ENCODE data around the gene MUC4.
"Not testable (repeated sequence)": the region's sequence is repeated elsewhere in the genome, so short reads cannot be mapped to it uniquely, and the experiment has no call there.

MUC4 gene

DNA sequence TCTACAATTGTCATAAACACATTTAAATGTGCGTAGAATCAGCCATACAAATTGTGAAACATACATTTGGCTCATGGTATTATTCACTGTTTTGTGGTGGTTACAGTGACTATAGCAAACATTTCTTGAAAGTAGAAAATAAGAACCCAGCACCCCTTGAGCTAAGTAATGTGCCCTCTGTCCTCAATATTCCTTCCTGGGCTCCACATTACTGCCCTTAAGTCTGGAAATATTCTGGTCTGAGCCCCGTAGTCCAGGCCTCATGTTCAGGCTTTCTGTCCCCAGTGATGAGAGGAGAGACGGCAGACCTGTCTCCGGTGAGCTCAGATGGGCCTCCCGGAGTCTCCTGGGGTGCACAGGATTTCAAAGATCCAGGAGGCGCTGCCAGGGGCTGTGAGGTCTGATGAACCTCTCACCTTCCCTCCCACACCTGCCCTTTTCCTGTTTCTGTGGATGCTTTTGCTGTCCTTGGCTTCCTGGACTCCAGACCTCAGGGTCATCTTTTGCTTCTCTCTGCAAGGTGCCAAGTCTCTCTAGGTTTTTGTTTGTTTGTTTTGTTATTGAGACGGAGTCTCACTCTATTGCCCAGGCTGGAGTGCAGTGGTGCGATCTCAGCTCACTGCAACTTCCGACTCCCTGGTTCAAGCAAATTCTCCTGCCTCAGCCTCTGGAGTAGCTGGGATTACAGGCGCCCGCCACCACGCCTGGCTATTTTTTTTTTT is 99.8 kb downstream of the MUC4 start:
- no peak for DNase-seq

DNA sequence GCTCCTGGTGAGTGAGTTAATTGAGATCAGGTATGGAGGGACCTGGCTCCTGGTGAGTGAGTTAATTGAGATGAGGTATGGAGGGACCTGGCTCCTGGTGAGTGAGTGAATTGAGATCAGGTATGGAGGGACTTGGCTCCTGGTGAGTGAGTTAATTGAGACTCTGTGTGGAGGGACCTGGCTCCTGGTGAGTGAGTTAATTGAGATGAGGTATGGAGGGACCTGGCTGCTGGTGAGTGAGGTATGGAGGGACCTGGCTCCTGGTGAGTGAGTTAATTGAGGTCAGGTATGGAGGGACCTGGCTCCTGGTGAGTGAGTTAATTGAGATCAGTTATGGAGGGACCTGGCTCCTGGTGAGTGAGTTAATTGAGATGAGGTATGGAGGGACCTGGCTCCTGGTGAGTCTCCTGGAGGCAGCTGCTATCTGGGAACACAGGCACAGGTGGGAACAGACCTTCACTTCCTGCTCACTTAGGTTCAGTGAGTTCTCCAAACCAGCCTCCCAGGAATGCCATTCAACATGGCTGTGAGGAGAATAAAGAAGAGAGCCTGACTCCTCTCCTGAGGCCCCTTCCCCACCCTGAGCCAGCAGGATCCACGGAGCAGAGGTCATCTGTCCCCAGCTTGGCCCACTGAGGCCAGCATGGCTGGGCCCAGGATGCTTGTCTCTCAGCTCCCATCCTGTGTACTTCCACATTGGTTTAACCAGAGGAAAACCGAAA is 100.5 kb downstream of the MUC4 start:
- DNase-seq, result not testable (repeated sequence)

DNA sequence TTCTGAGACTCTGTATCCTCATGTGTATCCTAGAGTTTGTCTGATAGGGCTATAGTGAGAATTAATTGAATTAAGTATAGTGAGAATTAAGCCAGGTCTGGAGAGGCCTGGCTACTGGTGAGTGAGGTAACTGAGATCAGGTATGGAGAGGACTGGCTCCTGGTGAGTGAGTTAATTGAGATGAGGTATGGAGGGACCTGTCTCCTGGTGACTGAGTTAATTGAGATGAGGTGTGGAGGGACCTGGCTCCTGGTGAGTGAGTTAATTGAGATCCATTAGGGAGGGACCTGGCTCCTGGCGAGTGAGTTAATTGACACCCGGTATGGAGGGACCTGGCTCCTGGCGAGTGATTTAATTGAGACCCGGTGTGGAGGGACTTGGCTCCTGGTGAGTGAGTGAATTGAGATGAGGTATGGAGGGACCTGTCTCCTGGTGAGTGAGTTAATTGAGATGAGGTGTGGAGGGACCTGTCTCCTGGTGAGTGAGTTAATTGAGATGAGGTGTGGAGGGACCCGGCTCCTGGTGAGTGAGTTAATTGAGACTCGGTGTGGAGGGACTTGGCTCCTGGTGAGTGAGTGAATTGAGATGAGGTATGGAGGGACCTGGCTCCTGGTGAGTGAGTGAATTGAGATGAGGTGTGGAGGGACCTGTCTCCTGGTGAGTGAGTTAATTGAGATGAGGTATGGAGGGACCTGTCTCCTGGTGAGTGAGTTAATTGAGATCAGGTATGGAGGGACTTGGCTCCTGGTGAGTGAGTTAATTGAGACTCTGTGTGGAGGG is 101.4 kb downstream of the MUC4 start:
- not testable (repeated sequence) for DNase-seq

DNA sequence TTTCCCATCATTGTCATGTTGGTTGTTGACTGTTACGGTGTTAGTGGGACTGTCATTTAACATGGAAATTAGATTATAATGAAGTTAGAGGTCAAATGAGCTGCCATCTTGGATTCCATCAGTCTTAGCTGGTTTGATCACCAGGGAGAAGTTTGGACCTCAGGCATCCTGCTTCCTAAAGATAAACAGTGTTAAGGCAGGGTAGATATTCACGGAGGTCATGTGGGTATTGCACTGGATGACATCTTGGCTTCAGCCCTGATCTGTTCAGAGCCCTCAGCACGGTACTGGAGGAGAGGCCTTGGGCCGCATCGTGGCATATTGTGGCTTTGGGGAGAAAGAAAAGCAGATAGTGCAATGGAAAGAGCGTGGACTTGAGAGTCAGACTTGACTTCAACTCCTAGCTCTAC is 102.0 kb downstream of the MUC4 start:
- DNase-seq, result no peak

DNA sequence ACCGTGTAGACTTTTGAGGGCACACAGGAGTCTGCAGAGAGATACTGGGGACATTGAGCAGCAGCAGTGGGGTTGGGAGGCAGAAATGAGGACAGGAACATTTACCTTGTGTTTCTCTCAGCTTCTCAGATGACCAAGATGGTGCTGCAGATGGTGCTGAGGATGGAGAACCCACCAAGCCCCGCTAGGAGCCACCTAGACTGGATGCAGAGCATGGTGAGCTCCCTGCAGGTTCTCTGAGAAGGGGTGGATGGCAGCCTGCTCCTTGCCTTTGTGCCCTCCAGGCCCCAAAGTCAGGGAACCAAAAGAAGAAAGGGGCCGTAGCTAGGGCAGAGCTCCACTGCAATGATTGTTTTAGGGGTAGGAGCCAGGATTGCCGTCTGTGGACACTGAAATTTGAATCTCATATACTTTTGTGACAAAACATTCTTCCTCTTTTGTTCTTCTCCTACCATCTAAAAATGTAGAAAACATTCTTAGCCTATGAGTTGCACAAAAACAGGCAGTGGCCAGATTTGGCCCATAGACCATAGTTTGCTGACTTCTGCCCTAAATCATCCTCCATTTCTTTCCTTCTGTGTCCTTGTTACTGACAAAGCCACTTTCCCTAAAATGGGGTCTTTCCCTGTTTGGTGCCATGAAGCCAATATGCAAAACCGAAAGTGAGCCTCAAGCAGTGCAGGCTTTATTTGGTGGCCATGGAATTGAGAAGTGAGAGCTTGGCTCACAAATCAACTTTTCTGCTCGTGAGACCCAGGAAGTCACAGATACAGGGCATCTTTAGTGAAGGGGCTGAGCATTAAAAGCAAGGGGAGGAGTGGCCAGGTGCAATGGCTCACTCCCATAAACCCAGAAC is 102.9 kb downstream of the MUC4 start:
- no peak for DNase-seq

DNA sequence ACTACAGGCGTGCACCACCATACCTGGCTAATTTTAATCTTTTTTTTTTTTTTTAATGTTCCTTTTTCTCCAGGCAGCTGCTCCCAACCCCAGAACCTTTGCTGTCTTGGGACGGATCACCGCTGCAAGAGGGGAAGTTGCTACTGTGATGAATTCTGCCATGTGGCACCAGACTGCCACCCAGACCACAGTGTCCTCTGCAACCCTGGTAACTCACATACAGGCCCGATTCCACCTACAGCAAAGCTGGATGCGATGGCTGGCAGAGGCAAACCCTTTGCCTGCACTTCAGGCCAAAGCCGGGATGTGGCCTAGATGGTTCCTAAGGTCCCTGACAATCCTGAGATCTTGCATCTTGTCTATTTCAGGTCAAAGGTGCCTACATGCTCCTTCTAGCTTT is 103.7 kb downstream of the MUC4 start:
- DNase-seq, result no peak

DNA sequence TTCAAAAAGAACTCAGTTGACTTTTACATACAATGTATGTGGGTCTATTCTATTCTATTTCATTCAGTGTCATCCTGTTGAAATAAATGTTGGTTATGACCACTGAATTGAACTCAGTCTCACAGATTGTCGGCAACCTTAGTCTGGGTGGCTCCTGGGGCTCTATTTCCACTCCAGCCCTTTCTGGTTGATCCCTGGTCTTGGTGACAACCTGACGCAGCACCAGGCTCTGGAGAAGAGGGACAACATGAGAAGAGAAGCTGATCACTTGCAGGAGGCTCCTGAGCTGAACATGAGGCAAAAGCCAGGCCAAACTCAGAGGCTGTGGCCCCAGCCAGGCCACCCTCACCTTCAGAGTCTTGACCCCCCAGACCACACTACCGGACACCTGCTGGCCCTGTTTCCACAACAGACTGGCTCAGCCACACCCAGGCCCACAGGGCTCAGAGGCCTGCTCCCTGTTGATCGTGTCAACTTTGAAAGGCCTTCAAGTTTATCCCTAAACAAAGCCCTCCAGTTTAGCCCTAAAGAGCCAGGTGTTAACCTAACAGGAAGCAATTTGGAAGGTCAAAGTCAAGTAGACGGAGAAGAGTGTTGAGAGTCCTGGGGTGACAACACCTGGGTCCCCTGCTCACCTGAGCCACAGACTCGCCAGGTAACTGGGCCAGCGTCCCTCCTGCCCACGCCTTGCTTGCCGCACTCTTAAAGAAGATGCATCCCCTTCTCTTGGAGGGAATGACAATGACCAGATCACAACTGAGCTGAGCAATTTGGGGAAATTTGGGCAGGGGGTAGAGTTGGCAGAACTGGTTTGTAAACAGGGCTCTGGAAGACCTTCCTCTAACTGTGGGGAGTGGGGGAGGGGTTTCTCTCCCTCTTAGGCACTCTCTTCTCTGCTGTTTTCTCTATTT is 106.4 kb downstream of the MUC4 start:
- no peak for DNase-seq

DNA sequence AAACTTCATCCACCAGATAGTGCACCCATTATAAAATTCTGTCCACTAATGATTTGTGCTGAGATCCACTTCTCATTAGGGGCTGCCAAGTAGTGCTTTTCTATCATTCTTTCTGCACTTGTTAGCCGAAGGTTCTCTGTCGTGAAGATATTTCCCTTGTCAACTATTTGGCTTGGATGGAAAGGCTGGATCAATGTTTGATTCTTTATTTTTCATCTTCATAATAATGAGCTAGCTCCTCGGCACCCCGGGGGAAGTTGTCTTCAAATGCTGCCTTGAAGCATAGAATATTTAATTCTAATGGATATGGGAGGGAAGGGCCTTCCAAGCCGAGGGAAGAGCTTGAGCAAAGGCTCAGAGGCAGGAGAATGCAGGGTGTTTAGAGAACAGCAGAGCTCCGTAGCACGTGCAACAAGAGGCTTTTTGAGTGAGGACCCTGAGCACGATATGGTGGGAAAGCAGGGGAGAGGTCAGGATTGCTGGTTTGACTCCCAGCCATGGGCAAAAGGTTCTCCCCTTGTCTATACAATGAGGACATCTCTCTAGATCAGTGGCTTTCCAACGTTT is 107.2 kb downstream of the MUC4 start:
- no peak for DNase-seq

DNA sequence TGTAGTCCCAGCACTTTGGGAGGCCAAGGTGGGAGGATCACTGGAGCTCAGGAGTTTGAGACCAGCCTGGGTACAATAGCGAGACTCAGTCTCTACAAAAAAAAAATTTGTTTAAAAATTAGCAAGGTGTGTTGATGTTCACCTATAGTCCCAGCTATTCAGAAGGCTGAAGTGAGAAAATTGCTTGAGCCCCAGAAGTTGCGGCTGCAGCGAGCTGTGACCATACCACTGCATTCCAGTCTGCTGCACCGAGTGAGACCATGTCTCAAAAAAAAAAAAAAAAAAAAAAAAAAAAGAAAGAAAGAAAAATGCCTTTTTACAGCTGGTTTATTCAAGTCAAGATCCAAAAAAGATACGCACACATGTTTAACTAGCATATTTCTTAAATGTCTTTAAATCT is 108.0 kb downstream of the MUC4 start:
- no peak for DNase-seq

DNA sequence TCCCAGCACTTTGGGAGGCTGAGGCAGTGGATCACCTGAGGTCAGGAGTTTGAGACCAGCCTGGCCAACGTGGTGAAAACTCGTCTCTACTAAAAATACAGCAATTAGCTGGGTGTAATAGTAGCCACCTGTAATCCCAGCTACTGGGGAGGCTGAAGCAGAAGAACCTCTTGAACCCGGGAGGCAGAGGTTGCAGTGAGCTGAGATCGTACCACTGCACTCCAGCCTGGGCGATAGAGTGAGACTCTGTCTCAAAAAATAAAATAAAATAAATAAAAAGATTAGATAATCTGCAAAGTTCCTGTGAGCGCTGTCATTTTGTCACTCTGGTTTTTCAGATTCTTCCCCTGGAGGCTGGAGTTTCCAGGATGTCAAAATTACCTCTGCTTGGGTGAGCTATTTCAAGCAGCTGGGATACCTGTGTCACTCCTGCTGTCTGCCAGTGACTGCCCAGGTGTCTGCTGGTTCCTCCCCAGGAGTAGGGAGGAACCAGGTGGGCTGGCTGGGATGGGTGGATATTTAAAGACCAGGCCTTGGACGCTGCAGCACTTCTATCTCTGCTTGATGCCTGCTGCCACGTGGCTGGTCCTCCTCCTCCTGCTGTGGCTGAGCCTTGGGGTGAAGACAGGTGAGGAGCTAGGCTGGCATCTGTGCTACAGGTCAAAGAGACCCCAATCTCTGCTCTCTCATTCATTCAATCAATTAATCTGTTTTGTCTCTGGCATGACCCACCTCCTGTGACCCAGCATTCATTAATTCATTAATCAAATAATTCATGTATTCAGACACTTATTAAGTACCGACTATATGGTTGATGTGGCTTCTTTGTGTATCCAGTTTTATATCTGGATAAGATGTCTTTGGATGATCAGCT is 110.5 kb downstream of the MUC4 start:
- DNase-seq, result no peak

DNA sequence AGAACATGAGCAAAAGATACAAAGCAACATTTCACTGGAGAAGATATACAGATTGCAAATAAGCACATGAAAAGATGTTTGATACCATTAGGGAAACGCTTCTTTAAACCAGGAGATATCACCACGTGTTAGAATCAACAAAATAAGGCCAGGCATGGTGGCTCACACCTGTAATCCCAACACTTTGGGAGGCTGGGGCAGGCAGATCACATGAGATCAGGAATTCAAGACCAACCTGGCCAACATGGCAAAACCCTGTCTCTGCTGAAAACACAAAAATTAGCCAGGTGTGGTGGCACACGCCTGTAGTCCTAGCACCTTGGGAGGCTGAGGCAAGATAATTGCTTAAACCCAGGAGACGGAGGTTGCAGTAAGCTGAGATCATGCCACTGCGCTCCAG is 111.4 kb downstream of the MUC4 start:
- DNase-seq, result no peak

DNA sequence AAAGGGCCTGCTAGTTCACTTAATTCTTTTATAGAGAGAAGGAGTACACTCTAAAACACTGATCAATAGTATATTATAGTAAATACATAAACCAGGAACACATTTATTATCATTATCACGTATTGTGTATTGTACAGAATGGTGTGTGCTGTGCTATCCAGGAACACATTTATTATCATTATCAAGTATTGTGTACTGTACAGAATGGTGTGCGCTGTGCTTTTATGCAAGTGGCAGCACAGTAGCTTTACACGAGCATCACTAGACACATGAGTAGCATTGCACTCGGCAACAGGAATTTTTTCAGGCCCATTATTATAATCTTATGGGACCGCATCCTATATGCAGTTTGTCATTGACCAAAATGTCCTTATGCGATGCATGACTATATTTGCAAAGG is 111.9 kb downstream of the MUC4 start:
- no peak for DNase-seq

DNA sequence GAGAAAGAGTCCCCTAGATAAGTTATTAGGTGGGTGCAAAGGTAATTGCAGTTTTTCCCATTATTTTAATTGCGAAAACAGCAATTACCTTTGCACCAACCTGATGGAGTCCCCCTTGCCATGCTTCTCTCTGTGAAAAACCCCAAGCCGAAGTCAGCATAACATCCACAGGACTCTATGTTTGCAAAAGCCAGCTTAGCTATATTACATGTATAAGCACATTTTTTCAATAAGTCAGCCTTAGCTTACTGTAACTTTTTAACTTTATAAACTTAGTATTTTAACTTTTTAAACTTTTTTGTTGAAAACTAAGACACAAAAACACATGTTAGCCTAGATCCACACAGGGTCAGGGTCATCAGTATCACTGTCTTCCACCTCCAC is 112.3 kb downstream of the MUC4 start:
- DNase-seq, result no peak

DNA sequence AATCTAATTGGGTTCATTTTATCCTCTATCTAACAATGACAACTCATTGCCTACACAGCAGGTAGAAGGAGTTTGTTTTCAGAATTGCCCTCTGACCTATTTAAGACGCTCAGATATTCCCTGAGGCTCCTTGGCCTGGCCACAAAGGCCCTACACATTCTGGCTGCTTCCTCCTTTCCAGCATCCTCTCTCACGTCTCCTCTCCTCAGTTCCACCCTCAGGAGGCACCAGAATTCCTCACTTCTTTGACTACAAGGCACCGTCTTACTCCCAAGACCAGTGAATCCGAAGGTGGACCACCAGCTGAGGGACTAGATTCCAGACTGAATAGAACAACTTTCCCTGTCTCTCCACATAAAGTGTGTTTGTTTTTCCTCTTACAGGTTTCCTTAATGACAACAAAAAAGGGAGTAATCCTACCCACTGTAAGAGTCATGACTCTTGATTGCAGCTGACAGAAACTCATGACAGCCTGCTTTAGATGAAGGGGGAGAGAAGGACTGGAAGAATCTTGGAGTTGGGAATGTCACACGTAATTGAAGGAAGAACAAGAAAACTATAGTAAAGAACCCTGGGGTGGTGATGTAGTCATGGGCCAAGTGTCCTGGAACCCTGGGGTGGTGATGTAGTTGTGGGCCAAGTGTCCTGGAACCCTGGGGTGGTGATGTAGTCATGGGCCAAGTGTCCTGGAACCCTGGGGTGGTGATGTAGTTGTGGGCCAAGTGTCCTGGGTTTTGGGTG is 112.9 kb downstream of the MUC4 start:
- no peak for DNase-seq

DNA sequence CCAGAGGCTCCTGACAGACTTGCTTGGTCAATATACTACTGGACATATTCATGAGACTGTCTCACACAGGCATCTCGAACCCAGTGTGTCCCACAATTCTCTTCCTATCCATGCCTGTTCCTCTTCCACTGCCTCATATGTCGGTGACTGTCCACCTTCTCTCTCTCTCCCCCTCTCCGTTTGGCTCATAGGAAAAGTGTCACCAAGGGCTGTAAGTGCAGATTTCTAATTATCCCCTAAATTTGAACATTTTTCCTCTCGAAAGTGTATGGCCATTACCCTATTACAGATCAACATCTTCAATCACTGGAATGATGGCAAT is 113.4 kb downstream of the MUC4 start:
- no peak for DNase-seq

DNA sequence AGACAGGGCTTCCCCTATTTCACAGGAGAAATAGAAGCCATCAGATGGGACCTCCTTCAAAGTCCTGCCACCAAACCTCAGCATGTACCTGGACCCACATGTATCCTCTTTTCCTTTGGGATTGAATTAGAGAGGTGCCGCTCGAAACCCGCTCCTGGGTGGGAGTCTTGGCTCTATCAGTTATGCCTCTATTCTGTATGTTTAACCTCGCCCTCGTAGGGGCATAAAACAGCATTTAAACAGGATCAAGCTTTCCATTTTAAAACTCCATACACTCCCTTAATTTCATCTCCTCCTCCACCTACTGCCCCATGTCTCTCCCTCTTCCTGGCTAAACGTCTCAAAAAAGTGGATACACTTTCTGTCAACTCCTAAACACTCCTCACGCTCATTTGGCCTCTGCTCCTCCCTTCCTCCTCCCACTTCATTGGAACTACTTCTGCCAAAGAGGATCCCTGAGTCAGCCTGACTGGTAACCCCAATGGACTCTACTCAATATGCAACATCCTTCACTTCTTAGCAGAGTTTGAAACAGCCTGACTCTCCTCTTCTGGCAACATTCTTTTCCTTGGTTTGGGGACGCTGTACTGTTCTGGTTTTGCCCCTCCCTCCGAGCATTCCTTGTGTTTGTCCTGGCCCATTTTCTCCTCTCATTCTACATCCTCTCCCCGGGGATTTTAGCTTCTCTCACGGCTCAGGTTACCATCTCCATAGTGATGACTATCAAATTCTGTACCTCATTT is 114.0 kb downstream of the MUC4 start:
- DNase-seq, result no peak
